ENCODE data around the gene YWHAE. TPM values are rescaled to one million over a fixed set of nuclear protein-coding genes. Genes with fewer than 3 reads are reported as not detected.

The YWHAE gene
- total and polyA plus RNA-seq, 9 of the 15 experiments (the other 6 are each of a cell fraction or from before 2014, with no cell fraction given): 184 to 727 (median 448) TPM

DNA sequence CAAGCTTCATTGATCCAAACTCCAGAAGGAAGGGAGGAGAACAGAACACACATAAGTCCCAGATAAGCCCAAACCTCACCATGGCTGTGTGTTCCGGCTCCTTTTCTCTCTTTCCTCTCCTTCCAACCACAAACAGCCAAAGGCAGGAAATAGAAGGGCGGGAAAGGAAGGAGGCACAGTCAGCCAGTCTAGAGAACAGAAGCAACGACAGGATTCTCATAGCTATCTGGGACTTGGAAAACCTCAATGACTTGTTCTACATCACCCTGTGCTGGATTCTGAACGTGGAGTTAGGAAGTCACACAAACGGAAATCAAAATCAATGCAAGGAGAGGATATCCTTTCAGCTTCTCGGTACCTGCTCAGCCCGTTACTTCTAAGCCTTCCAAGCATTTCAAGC lies 47.0 kb upstream of the YWHAE start:
- Histone ChIP-seq H3K27ac (ENCODE audit: extremely low read depth, low read depth, low read length) (no peak overlapping the region), H2AFZ (ENCODE audit: low read depth, low read length) (no peak overlapping the region), H3K4me3 (no peak overlapping the region), H3K9me1 (ENCODE audit: control insufficient read depth, insufficient read depth, low read length) (no peaks in the 10 kb centered on the region), H3K9me3 (replicated peaks; ENCODE audit: control insufficient read depth, insufficient read depth, low read depth, low read length) (no peaks in the 10 kb centered on the region), H4K20me1 (replicated peaks; ENCODE audit: control insufficient read depth, insufficient read depth, low read length) (peaks cover 4% of the 10 kb centered on the region; the same call in 1 of the 2 replicates), H3K27me3 (ENCODE audit: control insufficient read depth in 2 of 2, insufficient read depth in 2 of 2, low read length in 2 of 2) (no peaks in the 10 kb centered on the region), H3K9ac (ENCODE audit: insufficient read depth in 1 of 2, low read depth in 2 of 2, low read length in 2 of 2) (no peak overlapping the region), H3K4me1 (replicated peaks in 1 of 2; ENCODE audit: control insufficient read depth in 2 of 2, insufficient read depth in 2 of 2, low read length in 2 of 2) (no peaks in the 10 kb centered on the region; a peak in 1 of 5 replicates), H3K36me3 (ENCODE audit: control insufficient read depth, insufficient read depth, low read length) (peaks cover 26% of the 10 kb centered on the region; the same call in 2 of the 3 replicates), H3K79me2 (ENCODE audit: control insufficient read depth, insufficient read depth, low read length) (peaks cover 75% of the 10 kb centered on the region), H3K4me2 (ENCODE audit: insufficient read depth, low read length) (no peak overlapping the region)
- no peak for ATAC-seq
- ChIA-PET POLR2A (interaction anchor here (1.1 kb wide), 1 partner anchor 9 kb away, joined by 4 read pairs; the partner anchor contains the start of gene CRK), CTCF (ENCODE audit: low intra/inter-chr PET ratio) (no interaction called here)
- intact Hi-C loops (cut with micrococcal nuclease) (no loop called here), in situ Hi-C loops (cut with MboI) (no loop called here)
- FAIRE-seq: no peak
- BruUV-seq (replicated peaks): no TSS peak
- no peak for DNase-seq (ENCODE audit: extremely low read depth in 1 of 4, low spot score in 3 of 4)
- TF ChIP-seq ZNF41 (CRISPR knock-in tag; conservative IDR thresholded peaks at IDR 0.05): no peak
- TF ChIP-seq KDM5B (IDR thresholded peaks at IDR 0.05; ENCODE audit: insufficient replicate concordance, low read depth, low read length): no peak
- TF ChIP-seq CBX1 (IDR thresholded peaks at IDR 0.05; ENCODE audit: low read depth): no peak
- TF ChIP-seq, protein P1, sequence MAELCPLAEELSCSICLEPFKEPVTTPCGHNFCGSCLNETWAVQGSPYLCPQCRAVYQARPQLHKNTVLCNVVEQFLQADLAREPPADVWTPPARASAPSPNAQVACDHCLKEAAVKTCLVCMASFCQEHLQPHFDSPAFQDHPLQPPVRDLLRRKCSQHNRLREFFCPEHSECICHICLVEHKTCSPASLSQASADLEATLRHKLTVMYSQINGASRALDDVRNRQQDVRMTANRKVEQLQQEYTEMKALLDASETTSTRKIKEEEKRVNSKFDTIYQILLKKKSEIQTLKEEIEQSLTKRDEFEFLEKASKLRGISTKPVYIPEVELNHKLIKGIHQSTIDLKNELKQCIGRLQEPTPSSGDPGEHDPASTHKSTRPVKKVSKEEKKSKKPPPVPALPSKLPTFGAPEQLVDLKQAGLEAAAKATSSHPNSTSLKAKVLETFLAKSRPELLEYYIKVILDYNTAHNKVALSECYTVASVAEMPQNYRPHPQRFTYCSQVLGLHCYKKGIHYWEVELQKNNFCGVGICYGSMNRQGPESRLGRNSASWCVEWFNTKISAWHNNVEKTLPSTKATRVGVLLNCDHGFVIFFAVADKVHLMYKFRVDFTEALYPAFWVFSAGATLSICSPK (IDR thresholded peaks at IDR 0.05; ENCODE audit: borderline replicate concordance): no peak
- no peak for TF ChIP-seq TCF7L2 (IDR thresholded peaks at IDR 0.05; ENCODE audit: low read depth, low read length)
- no peak for TF ChIP-seq ATF7 (IDR thresholded peaks at IDR 0.05)
- TF ChIP-seq SMARCC2 (IDR thresholded peaks at IDR 0.05; ENCODE audit: low read depth): no peak
- TF ChIP-seq BACH1 (tag; IDR thresholded peaks at IDR 0.05): no peak
- TF ChIP-seq ARID2 (IDR thresholded peaks at IDR 0.05): no peak
- no peak for TF ChIP-seq ZNF217 (CRISPR knock-in tag; IDR thresholded peaks at IDR 0.05)
- no peak for TF ChIP-seq POLR3A (IDR thresholded peaks at IDR 0.05; ENCODE audit: borderline replicate concordance, extremely low read depth, insufficient read depth, insufficient read length)
- WGBS (ENCODE audit: insufficient coverage, low coverage, missing lambda C conversion rate): 78% methylated on average over 6 of the region's 7 CpGs

Measured in K562 (cell line).